ENCODE measurements around the gene ICOS.

- TF ChIP-seq EZH2 (IDR thresholded peaks at IDR 0.05; ENCODE audit: borderline replicate concordance, low read length), result no peak
- TF ChIP-seq, protein P1, sequence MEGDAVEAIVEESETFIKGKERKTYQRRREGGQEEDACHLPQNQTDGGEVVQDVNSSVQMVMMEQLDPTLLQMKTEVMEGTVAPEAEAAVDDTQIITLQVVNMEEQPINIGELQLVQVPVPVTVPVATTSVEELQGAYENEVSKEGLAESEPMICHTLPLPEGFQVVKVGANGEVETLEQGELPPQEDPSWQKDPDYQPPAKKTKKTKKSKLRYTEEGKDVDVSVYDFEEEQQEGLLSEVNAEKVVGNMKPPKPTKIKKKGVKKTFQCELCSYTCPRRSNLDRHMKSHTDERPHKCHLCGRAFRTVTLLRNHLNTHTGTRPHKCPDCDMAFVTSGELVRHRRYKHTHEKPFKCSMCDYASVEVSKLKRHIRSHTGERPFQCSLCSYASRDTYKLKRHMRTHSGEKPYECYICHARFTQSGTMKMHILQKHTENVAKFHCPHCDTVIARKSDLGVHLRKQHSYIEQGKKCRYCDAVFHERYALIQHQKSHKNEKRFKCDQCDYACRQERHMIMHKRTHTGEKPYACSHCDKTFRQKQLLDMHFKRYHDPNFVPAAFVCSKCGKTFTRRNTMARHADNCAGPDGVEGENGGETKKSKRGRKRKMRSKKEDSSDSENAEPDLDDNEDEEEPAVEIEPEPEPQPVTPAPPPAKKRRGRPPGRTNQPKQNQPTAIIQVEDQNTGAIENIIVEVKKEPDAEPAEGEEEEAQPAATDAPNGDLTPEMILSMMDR (IDR thresholded peaks at IDR 0.05; ENCODE audit: low read length), result no peak
These were observed 39.3 kb downstream of the ICOS start for GRCh38 chr2:203975912-203976311.

All from OCI-LY1 (cell line).